ENCODE results near the gene POTEH.
"Not testable (repeated sequence)": the region's sequence is repeated elsewhere in the genome, so short reads cannot be mapped to it uniquely, and the experiment has no call there.

Gene POTEH

GRCh38 chr22:15689749-15690125 is at the start of gene POTEH:
POTEH (plus strand) TSS chr22:15690026; CDS start chr22:15690078, 52 bp downstream.
- not testable (repeated sequence) for DNase-seq

DNA sequence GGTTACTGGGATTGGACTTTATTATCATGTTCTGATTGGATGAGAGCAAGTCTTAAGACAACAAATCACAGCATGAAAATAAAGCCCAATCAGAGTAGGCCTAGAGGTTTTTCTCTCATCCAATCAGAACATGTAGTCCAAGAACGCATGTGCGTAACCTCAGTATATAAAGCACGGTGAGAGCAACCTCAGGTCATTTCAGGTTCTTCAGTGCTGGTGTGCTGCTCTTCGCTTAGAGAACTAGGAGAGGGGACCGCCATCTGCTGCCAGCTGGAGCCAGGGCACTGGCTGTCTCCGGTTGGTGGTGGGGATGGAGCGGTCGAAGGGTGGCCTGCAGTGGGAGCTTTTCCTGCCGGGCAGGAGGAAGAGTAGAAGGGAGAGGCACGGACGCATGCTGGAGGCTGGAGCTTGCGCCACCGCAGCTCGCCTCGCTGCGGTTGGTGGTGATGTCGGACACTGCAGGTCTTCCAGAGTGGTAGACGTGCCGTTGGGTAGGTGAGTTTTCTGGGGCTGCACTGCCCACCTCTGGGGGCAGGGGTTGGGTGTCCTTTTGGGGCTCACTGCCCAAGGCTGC is 47.5 kb upstream of the POTEH start:
- DNase-seq, result not testable (repeated sequence)

DNA sequence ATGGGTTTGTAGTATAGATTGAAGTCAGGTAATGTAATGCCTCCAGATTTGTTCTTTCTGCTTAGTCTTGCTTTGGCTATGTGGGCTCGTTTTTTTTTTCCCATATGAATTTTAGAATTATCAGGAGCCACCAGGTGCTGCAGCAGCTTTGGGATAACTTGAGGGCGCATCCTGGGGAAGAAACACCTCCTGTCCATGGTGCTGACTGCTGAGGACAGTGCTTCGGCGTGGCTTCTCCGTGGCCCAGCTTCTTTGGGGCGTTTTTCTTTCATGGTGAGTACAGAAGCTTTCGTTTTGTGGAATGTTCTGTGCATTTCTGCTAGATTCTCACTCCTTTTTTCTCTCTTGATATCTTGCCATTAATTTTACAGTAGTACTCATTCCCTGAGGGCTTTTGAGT is 37.9 kb upstream of the POTEH start:
- DNase-seq, result not testable (repeated sequence)

DNA sequence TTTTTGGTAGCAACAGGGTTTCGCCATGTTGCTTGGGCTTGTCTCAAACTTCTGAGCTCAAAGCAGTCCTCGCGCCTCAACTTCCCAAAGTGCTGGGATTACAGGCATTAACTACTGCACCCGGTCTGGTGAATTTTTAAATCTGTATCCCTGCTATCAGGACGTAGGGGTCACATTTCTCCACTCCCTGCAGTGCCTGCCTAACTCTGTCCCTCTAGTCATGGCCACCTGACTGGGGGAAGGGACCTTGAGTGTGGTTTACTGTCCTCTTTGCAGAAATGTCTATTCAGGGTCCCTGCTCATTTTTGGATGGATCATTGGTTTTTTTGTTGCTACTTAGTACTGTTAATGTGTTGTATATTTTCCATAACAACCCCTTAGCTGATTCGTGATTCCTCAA is 37.1 kb upstream of the POTEH start:
- not testable (repeated sequence) for DNase-seq

DNA sequence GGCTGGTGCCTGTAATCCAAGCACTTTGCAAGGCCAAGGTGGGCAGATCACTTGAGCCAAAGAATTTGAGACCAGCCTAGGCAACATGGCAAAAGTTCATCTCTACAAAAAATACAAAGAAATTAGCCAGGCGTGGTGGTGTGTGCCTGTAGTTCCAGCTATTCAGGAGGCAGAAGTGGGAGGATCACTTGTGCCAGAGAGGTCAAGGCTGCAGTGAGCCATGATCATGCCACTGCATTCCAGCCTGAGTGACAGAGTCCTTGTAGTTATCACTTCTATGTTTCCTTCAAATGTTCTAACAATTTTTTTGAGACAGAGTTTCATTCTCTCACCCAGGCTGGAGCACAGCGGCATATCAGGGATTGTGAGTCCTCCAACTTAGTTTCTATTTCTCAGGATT is 36.6 kb upstream of the POTEH start:
- not testable (repeated sequence) for DNase-seq

- not testable (repeated sequence) for DNase-seq
Measured at GRCh38 chr22:15661102-15661501, 28.7 kb upstream of the POTEH start.

GRCh38 chr22:15664682-15665081 is 25.1 kb upstream of the POTEH start:
- not testable (repeated sequence) for DNase-seq

- not testable (repeated sequence) for DNase-seq
Measured at GRCh38 chr22:15665478-15665877, 24.3 kb upstream of the POTEH start.

GRCh38 chr22:15669430-15669829 is 20.4 kb upstream of the POTEH start:
- not testable (repeated sequence) for DNase-seq

GRCh38 chr22:15679702-15680101 is 10.1 kb upstream of the POTEH start:
- not testable (repeated sequence) for DNase-seq

GRCh38 chr22:15684115-15684514 is 5.7 kb upstream of the POTEH start:
- not testable (repeated sequence) for DNase-seq

GRCh38 chr22:15684695-15685094 is 5.1 kb upstream of the POTEH start:
- not testable (repeated sequence) for DNase-seq

GRCh38 chr22:15685641-15686040 is 4.2 kb upstream of the POTEH start:
- not testable (repeated sequence) for DNase-seq

DNA sequence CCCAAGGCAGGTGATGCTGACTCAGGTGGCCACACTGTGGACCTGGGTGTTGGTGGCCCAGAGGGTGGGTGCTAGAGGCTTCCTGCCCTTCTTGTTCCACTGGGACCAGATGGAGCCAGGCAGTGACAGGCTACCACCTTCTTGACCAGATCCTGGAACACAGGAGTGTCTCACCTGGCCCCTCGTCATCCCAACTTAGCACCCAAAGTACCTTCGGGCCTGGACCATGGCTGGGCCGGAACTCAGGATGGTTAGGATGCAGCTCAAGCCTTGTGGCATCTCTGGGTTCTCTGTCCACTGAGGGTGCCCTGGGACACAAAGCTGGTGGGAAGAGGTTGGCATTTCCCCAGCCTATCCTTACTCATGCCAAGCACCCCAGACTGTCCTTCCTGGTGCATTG is 2.7 kb upstream of the POTEH start:
- not testable (repeated sequence) for DNase-seq

DNA sequence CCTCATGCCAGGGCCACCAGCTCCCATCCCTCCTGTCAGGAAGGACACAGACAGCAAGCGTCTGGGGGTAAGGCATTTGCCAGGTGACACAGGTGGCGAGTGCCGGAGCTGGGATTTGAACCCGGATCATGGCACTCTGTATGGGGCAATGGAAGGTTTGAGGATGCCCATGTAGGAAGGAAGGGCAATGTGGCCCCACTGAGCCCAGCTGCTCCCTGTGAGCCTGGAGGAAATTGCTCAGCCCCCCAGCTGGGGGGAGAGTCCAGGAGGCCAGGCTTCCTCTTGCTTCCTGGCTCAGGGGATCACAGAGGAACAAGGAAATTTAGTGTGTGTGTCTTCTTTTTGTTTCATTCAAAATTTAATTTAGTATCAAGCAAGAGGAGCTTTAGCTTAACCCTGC is 2.1 kb upstream of the POTEH start:
- not testable (repeated sequence) for DNase-seq

- DNase-seq, result not testable (repeated sequence)
Measured at GRCh38 chr22:15688090-15688489, 1.7 kb upstream of the POTEH start.

- not testable (repeated sequence) for DNase-seq
Measured at GRCh38 chr22:15689012-15689748, 646 bp upstream of the POTEH start.

- DNase-seq, result not testable (repeated sequence)
Measured at GRCh38 chr22:15713600-15713999, 23.8 kb downstream of the POTEH start.

DNA sequence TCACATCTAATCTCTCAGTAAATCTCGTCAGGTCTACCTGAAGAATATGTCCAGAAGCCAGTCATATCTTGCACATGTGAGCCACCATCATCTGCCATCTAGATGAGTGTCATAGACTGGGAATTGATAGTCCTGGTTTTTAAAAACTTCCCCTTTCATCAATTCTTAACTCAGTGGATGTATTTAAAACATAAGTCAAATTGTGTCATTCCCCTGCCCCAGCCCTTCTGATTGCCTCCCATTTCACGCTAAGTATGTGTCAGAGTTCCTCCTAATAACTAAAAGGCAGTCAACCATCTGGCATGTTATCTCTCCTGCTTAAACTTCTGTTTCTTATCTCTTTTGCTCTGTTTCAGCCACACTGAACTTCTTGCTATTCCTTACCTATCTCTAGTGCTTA is 24.3 kb downstream of the POTEH start:
- DNase-seq, result not testable (repeated sequence)

DNA sequence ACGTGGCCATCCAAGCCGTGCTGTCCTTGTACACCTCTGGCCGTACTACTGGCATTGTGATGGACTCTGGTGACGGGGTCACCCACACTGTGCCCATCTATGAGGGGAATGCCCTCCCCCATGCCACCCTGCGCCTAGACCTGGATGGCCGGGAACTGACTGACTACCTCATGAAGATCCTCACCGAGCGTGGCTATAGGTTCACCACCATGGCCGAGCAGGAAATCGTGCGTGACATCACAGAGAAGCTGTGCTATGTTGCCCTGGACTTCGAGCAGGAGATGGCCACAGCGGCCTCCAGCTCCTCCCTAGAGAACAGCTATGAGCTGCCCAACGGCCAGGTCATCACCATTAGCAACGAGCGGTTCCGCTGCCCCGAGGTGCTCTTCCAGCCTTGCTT is 32.1 kb downstream of the POTEH start:
- not testable (repeated sequence) for DNase-seq

GRCh38 chr22:15729209-15729917 is 39.5 kb downstream of the POTEH start:
- not testable (repeated sequence) for DNase-seq

GRCh38 chr22:15731023-15731422 is 41.2 kb downstream of the POTEH start:
- DNase-seq, result not testable (repeated sequence)

DNA sequence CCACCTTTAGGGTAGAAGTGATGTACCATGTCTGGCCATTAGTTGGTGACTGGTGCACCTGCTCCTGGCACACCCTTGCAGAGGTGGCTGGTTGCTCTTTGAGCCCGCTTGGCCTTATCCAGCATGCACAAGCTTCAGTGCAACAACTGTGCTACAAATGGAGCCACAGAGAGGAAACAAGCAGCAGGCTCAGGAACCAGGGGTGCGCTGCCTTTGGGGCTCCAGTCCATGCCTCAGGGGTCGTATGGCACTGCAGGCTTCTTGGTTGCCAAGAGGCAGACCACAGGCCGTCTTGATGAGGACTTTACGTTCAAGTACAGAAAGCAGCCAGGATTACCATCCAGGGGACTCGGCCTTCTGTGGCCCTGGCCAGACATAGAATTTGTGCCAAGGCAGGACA is 44.6 kb downstream of the POTEH start:
- not testable (repeated sequence) for DNase-seq

Measured in DMS79 treated with DMSO at 0.1 percent for 48 hours (cell line).